WTC11 (cell line): Measurements from ENCODE around the gene NELFCD. TPM values are rescaled to one million over a fixed set of nuclear protein-coding genes. Genes with fewer than 3 reads are reported as not detected.

Source experiments
- ATAC-seq: fragments of 200-7000 bp; cut with Tn5 transposase; 2 replicates; pipeline ENCODE4 v1.10.0; 2021; ENCODE audit warnings: mild to moderate bottlenecking, moderate library complexity
- CTCF ChIA-PET: fragments of 300-600 bp; sonication (Branson Sonifier 250); formaldehyde crosslinking; loops from one replicate; lab custom pipeline; 2021; ENCODE audit warnings: antibody characterized with exemption; lab: Charles Lee
- POLR2A ChIA-PET: fragments of 350-600 bp; sonication (Branson Sonifier 250); formaldehyde crosslinking; loops from one replicate; lab custom pipeline; 2021; ENCODE audit warnings: antibody characterized with exemption; lab: Charles Lee
- DNase-seq: peaks from one replicate; pipeline ENCODE4 v3.0.0; 2021; ENCODE audit warnings: low spot score
- H3K27ac Mint-ChIP-seq: 2 replicates; pipeline ENCODE4 v1.8.0; 2021; ENCODE audit warnings: mixed read lengths
- H3K27me3 Mint-ChIP-seq: 2 replicates; pipeline ENCODE4 v1.8.0; 2021; ENCODE audit warnings: low read depth, mild to moderate bottlenecking, moderate library complexity, mixed read lengths
- H3K36me3 Mint-ChIP-seq: 2 replicates; pipeline ENCODE4 v1.8.0; 2021; ENCODE audit warnings: mixed read lengths
- H3K4me1 Mint-ChIP-seq: 2 replicates; pipeline ENCODE4 v1.8.0; 2022; ENCODE audit warnings: mixed read lengths
- H3K4me3 Mint-ChIP-seq: 2 replicates; pipeline ENCODE4 v1.8.0; 2021; ENCODE audit warnings: mild to moderate bottlenecking, moderate library complexity, mixed read lengths
- H3K9me3 Mint-ChIP-seq: 2 replicates; pipeline ENCODE4 v1.8.0; 2021; ENCODE audit warnings: mixed read lengths
- E2F4 ChIP-seq: sonication (generic); formaldehyde crosslinking; IDR thresholded peaks from 2 replicates; pipeline ENCODE4 v1.8.1; 2022; ENCODE audit warnings: low read depth, mild to moderate bottlenecking, moderate library complexity, missing genetic modification reagents, borderline replicate concordance
- ERG ChIP-seq: fragments of 250-450 bp; sonication (Bioruptor Pico); IDR thresholded peaks from 2 replicates; pipeline ENCODE4 v1.8.0; 2021; ENCODE audit warnings: mild to moderate bottlenecking
- FOXJ3 ChIP-seq: sonication (generic); formaldehyde crosslinking; IDR thresholded peaks from 2 replicates; pipeline ENCODE4 v1.9.0; 2021; ENCODE audit warnings: missing genetic modification reagents, mild to moderate bottlenecking, borderline replicate concordance
- FOXP4 ChIP-seq: sonication (generic); formaldehyde crosslinking; IDR thresholded peaks from 2 replicates; pipeline ENCODE4 v1.8.0; 2022; ENCODE audit warnings: mild to moderate bottlenecking, missing genetic modification reagents
- MAX ChIP-seq: sonication (generic); formaldehyde crosslinking; IDR thresholded peaks from 2 replicates; pipeline ENCODE4 v1.8.0; 2022; ENCODE audit warnings: mild to moderate bottlenecking, missing genetic modification reagents
- NFATC4 ChIP-seq: fragments of 250-450 bp; sonication (Bioruptor Pico); IDR thresholded peaks from 2 replicates; pipeline ENCODE4 v1.9.0; 2021; ENCODE audit warnings: mild to moderate bottlenecking
- NR3C1 ChIP-seq: sonication (generic); formaldehyde crosslinking; conservative IDR thresholded peaks from 2 replicates; pipeline ENCODE4 v1.8.1; 2023; ENCODE audit warnings: low read depth, mild to moderate bottlenecking, missing genetic modification reagents
- OVOL2 ChIP-seq: fragments of 250-450 bp; sonication (Bioruptor Pico); IDR thresholded peaks from 2 replicates; pipeline ENCODE4 v1.9.0; 2021; ENCODE audit warnings: mild to moderate bottlenecking, borderline replicate concordance
- PRDM15 ChIP-seq: sonication (generic); formaldehyde crosslinking; IDR thresholded peaks from 2 replicates; pipeline ENCODE4 v1.8.0; 2022; ENCODE audit warnings: missing genetic modification reagents
- SP1 ChIP-seq: sonication (generic); formaldehyde crosslinking; conservative IDR thresholded peaks from 2 replicates; pipeline ENCODE4 v1.8.1; 2022; ENCODE audit warnings: missing genetic modification reagents
- ZBTB21 ChIP-seq: sonication (generic); formaldehyde crosslinking; IDR thresholded peaks from 2 replicates; pipeline ENCODE4 v1.8.1; 2023; ENCODE audit warnings: mild to moderate bottlenecking, missing genetic modification reagents, borderline replicate concordance
- ZNF121 ChIP-seq: sonication (generic); formaldehyde crosslinking; IDR thresholded peaks from 2 replicates; pipeline ENCODE4 v1.8.0; 2023; ENCODE audit warnings: missing genetic modification reagents
- ZNF138 ChIP-seq: sonication (generic); formaldehyde crosslinking; conservative IDR thresholded peaks from 2 replicates; pipeline ENCODE4 v1.8.1; 2022; ENCODE audit warnings: mild to moderate bottlenecking, moderate library complexity, missing genetic modification reagents
- ZNF263 ChIP-seq: sonication (generic); formaldehyde crosslinking; IDR thresholded peaks from 2 replicates; pipeline ENCODE4 v1.8.1; 2022; ENCODE audit warnings: low read depth, mild to moderate bottlenecking, moderate library complexity, missing genetic modification reagents
- ZNF532 ChIP-seq: fragments of 250-450 bp; sonication (Bioruptor Pico); IDR thresholded peaks from 2 replicates; pipeline ENCODE4 v1.9.0; 2021; ENCODE audit warnings: mild to moderate bottlenecking, borderline replicate concordance
- ZNF671 ChIP-seq: fragments of 250-450 bp; sonication (Bioruptor Pico); IDR thresholded peaks from 2 replicates; pipeline ENCODE4 v1.8.0; 2021; ENCODE audit warnings: mild to moderate bottlenecking
- total RNA-seq: library from RNA; stranded (reverse); gene quantifications from 3 replicates; pipeline ENCODE4 v1.2.3, GENCODE V29; 2021

Gene NELFCD
- total RNA-seq, 1 experiment from 2014 or later: 66.9 TPM

GRCh38 chr20:59008715-59009336, 27.8 kb downstream of the NELFCD start (continued):
- TF ChIP-seq ZNF532 (CRISPR knock-in tag) (no peak), ZNF138 (no peak), PRDM15 (CRISPR knock-in tag) (no peak)

GRCh38 chr20:59010321-59010994, 29.4 kb downstream of the NELFCD start:
- no peaks in the 10 kb centered on the region for H3K9me3 Mint-ChIP-seq
- ChIA-PET POLR2A (no interaction called here), CTCF (interaction anchor here (1.5 to 1.7 kb wide), 2 partner anchors 197 to 211 kb away, joined by 6 to 7 read pairs; no protein-coding TSS in a partner anchor)
- DNase-seq (no peak), ATAC-seq (no peak)
- no peaks in the 10 kb centered on the region for H3K36me3 Mint-ChIP-seq
- H3K4me3 Mint-ChIP-seq: no peak overlapping the region
- H3K4me1 Mint-ChIP-seq: peaks cover 15% of the 10 kb centered on the region
- H3K27ac Mint-ChIP-seq: no peak overlapping the region
- H3K27me3 Mint-ChIP-seq: peaks cover 33% of the 10 kb centered on the region
- TF ChIP-seq MAX (CRISPR knock-in tag): no peak
- TF ChIP-seq FOXJ3 (CRISPR knock-in tag): no peak
- TF ChIP-seq ZNF121 (CRISPR knock-in tag): no peak
- no peak for TF ChIP-seq ZNF532 (CRISPR knock-in tag)
- no peak for TF ChIP-seq E2F4 (CRISPR knock-in tag)
- TF ChIP-seq ERG (CRISPR knock-in tag): no peak
- TF ChIP-seq ZNF263 (CRISPR knock-in tag): no peak
- no peak for TF ChIP-seq OVOL2 (CRISPR knock-in tag)
- TF ChIP-seq ZBTB21 (CRISPR knock-in tag): no peak
- no peak for TF ChIP-seq FOXP4 (CRISPR knock-in tag)
- no peak for TF ChIP-seq SP1
- TF ChIP-seq NFATC4 (CRISPR knock-in tag): no peak
- TF ChIP-seq ZNF671 (CRISPR knock-in tag): no peak
- TF ChIP-seq NR3C1 (CRISPR knock-in tag): no peak
